Endothelial cell of umbilical vein (primary cell): Measurements from ENCODE around the gene CD63. TPM values are rescaled to one million over a fixed set of nuclear protein-coding genes. Genes with fewer than 3 reads are reported as not detected.

ENCODE experiments used
- BruUV-seq: library from RNA; stranded (reverse); fragments of 400-500 nt; replicated peaks from 2 replicates; lab custom pipeline; 2021; lab: Mats Ljungman, UMichigan
- CTCF ChIA-PET: fragments of 300-600, 350-600 bp; sonication (Branson Sonifier 250); formaldehyde crosslinking; loops from one replicate; lab custom pipeline; 2021; ENCODE audit warnings: antibody characterized with exemption, inconsistent platforms; lab: Charles Lee
- POLR2A ChIA-PET: fragments of 300-600, 350-600 bp; sonication (Branson Sonifier 250); formaldehyde crosslinking; loops from one replicate; lab custom pipeline; 2021; ENCODE audit warnings: antibody characterized with exemption, inconsistent platforms; lab: Charles Lee
- DNase-seq: peaks from one replicate; pipeline ENCODE4 v3.0.0-alpha.2; 2011; ENCODE audit warnings: low read depth, low spot score
- FAIRE-seq: peaks from 2 replicates; lab custom pipeline; 2011; peaks lifted over from hg19 to GRCh38; lab: Jason Lieb, UNC
- H2AFZ ChIP-seq: 2 replicates; pipeline ENCODE4 v1.6.0; 2012; ENCODE audit warnings: low read depth, low read length, control low read depth, inconsistent platforms
- H3K27ac ChIP-seq: 2 replicates; pipeline ENCODE4 v1.5.1; 2011; ENCODE audit warnings: low read depth, mild to moderate bottlenecking, control low read depth, low read length, moderate library complexity; ENCODE audit not compliant: insufficient read depth
- H3K27me3 ChIP-seq, 2 experiments: 2 replicates each; pipeline versions ENCODE4 v1.6.0 to v1.6.1; 2011; ENCODE audit warnings: low read length in 2 of 2, mixed read lengths in 1 of 2; ENCODE audit not compliant: control insufficient read depth in 2 of 2, insufficient read depth in 2 of 2
- H3K36me3 ChIP-seq, 2 experiments: 2 replicates in 1 of 2; 3 replicates in 1 of 2; pipeline ENCODE4 v1.5.1; 2011; ENCODE audit warnings: low read length in 2 of 2, mild to moderate bottlenecking in 1 of 2, moderate library complexity in 1 of 2; ENCODE audit not compliant: control insufficient read depth in 2 of 2, insufficient read depth in 2 of 2; ENCODE audit errors: extremely low read depth in 1 of 2
- H3K4me1 ChIP-seq: 3 replicates; pipeline ENCODE4 v1.5.1; 2011; ENCODE audit warnings: mild to moderate bottlenecking, low read length; ENCODE audit not compliant: control insufficient read depth, insufficient read depth; ENCODE audit errors: extremely low read depth
- H3K4me2 ChIP-seq: 2 replicates; pipeline ENCODE4 v1.6.1; 2011; ENCODE audit warnings: low read length, control low read depth, mixed read lengths; ENCODE audit not compliant: insufficient read depth
- H3K4me3 ChIP-seq, 3 experiments: fragments of 200-600 bp in 1 of 3; sonication (generic), shearing (Covaris generic) in 1 of 3; replicated peaks in 1 of 3; 2 replicates each; pipeline ENCODE4 v1.5.1; 2011 to 2016; ENCODE audit warnings: control low read depth in 3 of 3, low read length in 3 of 3, mild to moderate bottlenecking in 2 of 3, inconsistent platforms in 1 of 3, low read depth in 1 of 3, moderate library complexity in 1 of 3; ENCODE audit not compliant: insufficient read depth in 1 of 3
- H3K79me2 ChIP-seq: 2 replicates; pipeline ENCODE4 v1.6.0; 2012; ENCODE audit warnings: low read length, inconsistent platforms; ENCODE audit not compliant: control insufficient read depth, insufficient read depth
- H3K9ac ChIP-seq: replicated peaks from 2 replicates; pipeline ENCODE3; 2011; ENCODE audit warnings: low read length, control low read depth; ENCODE audit not compliant: insufficient read depth; ENCODE audit errors: extremely low read depth
- H3K9me1 ChIP-seq: replicated peaks from 3 replicates; pipeline ENCODE4 v1.6.0; 2011; ENCODE audit warnings: mild to moderate bottlenecking, low read length; ENCODE audit not compliant: control insufficient read depth, insufficient read depth; ENCODE audit errors: extremely low read depth
- H3K9me3 ChIP-seq: replicated peaks from 2 replicates; pipeline ENCODE4 v1.5.1; 2012; ENCODE audit warnings: low read length, inconsistent platforms; ENCODE audit not compliant: control insufficient read depth, insufficient read depth
- H4K20me1 ChIP-seq: replicated peaks from 2 replicates; pipeline ENCODE3; 2011; ENCODE audit warnings: mild to moderate bottlenecking, low read length; ENCODE audit not compliant: control insufficient read depth, insufficient read depth; ENCODE audit errors: extremely low read depth
- EZH2 ChIP-seq: IDR thresholded peaks from 2 replicates; pipeline ENCODE4 v1.6.1; 2012; ENCODE audit warnings: borderline replicate concordance, low read depth, mild to moderate bottlenecking, moderate library complexity, low read length, inconsistent platforms; ENCODE audit not compliant: severe bottlenecking
- FOS ChIP-seq: IDR thresholded peaks from 2 replicates; pipeline ENCODE4 v1.6.1; 2011; ENCODE audit warnings: mild to moderate bottlenecking, low read length, moderate library complexity, borderline replicate concordance; ENCODE audit not compliant: insufficient read depth
- GATA2 ChIP-seq: IDR thresholded peaks from 2 replicates; pipeline ENCODE4 v1.7.0; 2011; ENCODE audit warnings: low read depth, mild to moderate bottlenecking, moderate library complexity, mixed read lengths, low read length; ENCODE audit not compliant: insufficient read length, insufficient read depth
- JUN ChIP-seq: IDR thresholded peaks from 2 replicates; pipeline ENCODE4 v1.6.1; 2011; ENCODE audit warnings: borderline replicate concordance, low read depth; ENCODE audit not compliant: insufficient read length, insufficient read depth
- MYC ChIP-seq: IDR thresholded peaks from one replicate; pipeline ENCODE4 v1.6.1; 2011; ENCODE audit warnings: mild to moderate bottlenecking, low read depth, low read length
- POLR2A ChIP-seq: IDR thresholded peaks from 2 replicates; pipeline ENCODE4 v1.6.1; 2012; ENCODE audit warnings: low read depth, mild to moderate bottlenecking, control low read depth, low read length
- POLR2AphosphoS5 ChIP-seq: IDR thresholded peaks from 2 replicates; pipeline ENCODE4 v1.6.1; 2012; ENCODE audit warnings: low read depth, mild to moderate bottlenecking, control low read depth, low read length, moderate library complexity; ENCODE audit not compliant: insufficient read depth
- dilution Hi-C: fragments of 300-500 bp; cut with MboI; formaldehyde crosslinking; loops from one replicate; pipeline ENCODE4 v1.15.0; 2019; ENCODE audit warnings: low sequenced_read_pairs; ENCODE audit not compliant: extremely low pct_ligation_motif_present
- intact Hi-C: fragments of 100-400 bp; cut with micrococcal nuclease; formaldehyde crosslinking; loops from one replicate; pipeline ENCODE4 v1.10.0; 2022
- polyA plus RNA-seq, 4 experiments: library from polyadenylated mRNA; depleted of rRNA in 3 of 4; stranded (reverse) in 3 of 4; unstranded in 1 of 4; fragments of >200 nt; gene quantifications; 2 replicates each; pipeline versions ENCODE4 v1.2.1 to v1.2.3, GENCODE V29; 2011 to 2012; ENCODE audit warnings: missing spikeins in 1 of 4
- total RNA-seq: library from RNA; stranded (reverse); gene quantifications from 2 replicates; pipeline ENCODE4 v1.2.3, GENCODE V29; 2021
- TF ChIP-seq, protein P1 (sequence below), 2 donors: IDR thresholded peaks; 1 replicate in 1 of 2; 2 replicates in 1 of 2; pipeline ENCODE4 v1.5.1; 2011; ENCODE audit warnings: low read length in 2 of 2, mild to moderate bottlenecking in 2 of 2, moderate library complexity in 2 of 2, control low read depth in 1 of 2, inconsistent platforms in 1 of 2, low read depth in 1 of 2; ENCODE audit not compliant: insufficient read depth in 1 of 2; ENCODE audit errors: extremely low read depth in 1 of 2
- TF ChIP-seq, protein P2 (sequence below): IDR thresholded peaks from 2 replicates; pipeline ENCODE4 v1.6.1; 2011; ENCODE audit not compliant: insufficient read depth, insufficient read length

CD63 gene
- total and polyA plus RNA-seq, 2 donors (not counting 3 experiments of a cell fraction or from before 2014, with no cell fraction given) = 1,054 to 1,429 TPM

- dilution Hi-C loops = no loop called here
- Histone ChIP-seq H3K9me3 (no peaks in the 10 kb centered on the region), H3K27me3 (peaks cover 0 to 5% of the 10 kb centered on the region in 2 experiments), H3K9me1 (no peaks in the 10 kb centered on the region), H4K20me1 (no peaks in the 10 kb centered on the region), H3K4me3 (no peak overlapping the region), H2AFZ (no peak overlapping the region), H3K4me2 (no peak overlapping the region), H3K27ac (no peak overlapping the region), H3K4me1 (no peaks in the 10 kb centered on the region), H3K36me3 (no peaks in the 10 kb centered on the region), H3K9ac (no peak overlapping the region), H3K79me2 (no peaks in the 10 kb centered on the region)
- CTCF ChIA-PET = interaction anchor here (1.3 to 1.5 kb wide), 2 partner anchors 38 to 54 kb away, joined by 4 to 5 read pairs; no protein-coding TSS in a partner anchor
- intact Hi-C loops = no loop called here
- no TSS peak for BruUV-seq
- TF ChIP-seq EZH2 = no peak
- TF ChIP-seq POLR2A = no peak
- no peak for TF ChIP-seq MYC
- TF ChIP-seq FOS = no peak
- TF ChIP-seq JUN = no peak
- TF ChIP-seq, protein P1, sequence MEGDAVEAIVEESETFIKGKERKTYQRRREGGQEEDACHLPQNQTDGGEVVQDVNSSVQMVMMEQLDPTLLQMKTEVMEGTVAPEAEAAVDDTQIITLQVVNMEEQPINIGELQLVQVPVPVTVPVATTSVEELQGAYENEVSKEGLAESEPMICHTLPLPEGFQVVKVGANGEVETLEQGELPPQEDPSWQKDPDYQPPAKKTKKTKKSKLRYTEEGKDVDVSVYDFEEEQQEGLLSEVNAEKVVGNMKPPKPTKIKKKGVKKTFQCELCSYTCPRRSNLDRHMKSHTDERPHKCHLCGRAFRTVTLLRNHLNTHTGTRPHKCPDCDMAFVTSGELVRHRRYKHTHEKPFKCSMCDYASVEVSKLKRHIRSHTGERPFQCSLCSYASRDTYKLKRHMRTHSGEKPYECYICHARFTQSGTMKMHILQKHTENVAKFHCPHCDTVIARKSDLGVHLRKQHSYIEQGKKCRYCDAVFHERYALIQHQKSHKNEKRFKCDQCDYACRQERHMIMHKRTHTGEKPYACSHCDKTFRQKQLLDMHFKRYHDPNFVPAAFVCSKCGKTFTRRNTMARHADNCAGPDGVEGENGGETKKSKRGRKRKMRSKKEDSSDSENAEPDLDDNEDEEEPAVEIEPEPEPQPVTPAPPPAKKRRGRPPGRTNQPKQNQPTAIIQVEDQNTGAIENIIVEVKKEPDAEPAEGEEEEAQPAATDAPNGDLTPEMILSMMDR (IDR thresholded peaks at IDR 0.05; ENCODE audit: extremely low read depth in 1 of 2, insufficient read depth in 1 of 2, low read depth in 1 of 2, low read length in 2 of 2) = no peak
- TF ChIP-seq, protein P2, sequence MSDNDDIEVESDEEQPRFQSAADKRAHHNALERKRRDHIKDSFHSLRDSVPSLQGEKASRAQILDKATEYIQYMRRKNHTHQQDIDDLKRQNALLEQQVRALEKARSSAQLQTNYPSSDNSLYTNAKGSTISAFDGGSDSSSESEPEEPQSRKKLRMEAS = no peak
- TF ChIP-seq POLR2AphosphoS5 = no peak
- no peak for TF ChIP-seq GATA2
- no peak for DNase-seq
- no peak for FAIRE-seq
- POLR2A ChIA-PET = no interaction called here
These were observed 45.1 kb downstream of the CD63 start for GRCh38 chr12:55683676-55684075.
